Stimulated activated effector memory CD8-positive, alpha-beta T cell treated with anti-CD3 and anti-CD28 coated beads, Interleukin-12 subunit alpha, Interleukin-12 subunit beta, amount 100 ng/mL, for 72 hours (primary cell): ENCODE data around the gene PXDN.
"Not testable (repeated sequence)": the region's sequence is repeated elsewhere in the genome, so short reads cannot be mapped to it uniquely, and the experiment has no call there.

Experiments used
- ATAC-seq: fragments of 150-1000 bp; cut with Tn5 transposase; 2 replicates; pipeline ENCODE4 v1.10.0; 2021
- DNase-seq, 2 donors: peaks; one replicate each; pipeline ENCODE4 v3.0.0; 2021 to 2022; ENCODE audit warnings: low spot score in 2 of 2
- H3K27ac Mint-ChIP-seq: one replicate; pipeline ENCODE4 v1.8.0; 2022; ENCODE audit warnings: mild to moderate bottlenecking, mixed read lengths
- H3K36me3 Mint-ChIP-seq: one replicate; pipeline ENCODE4 v1.8.0; 2022; ENCODE audit warnings: mild to moderate bottlenecking, mixed read lengths
- H3K4me1 Mint-ChIP-seq: one replicate; pipeline ENCODE4 v1.8.0; 2022; ENCODE audit warnings: mixed read lengths
- H3K4me3 Mint-ChIP-seq: one replicate; pipeline ENCODE4 v1.8.0; 2022; ENCODE audit warnings: mild to moderate bottlenecking, mixed read lengths
- H3K9me3 Mint-ChIP-seq: one replicate; pipeline ENCODE4 v1.8.0; 2022; ENCODE audit warnings: mixed read lengths

PXDN gene

DNA sequence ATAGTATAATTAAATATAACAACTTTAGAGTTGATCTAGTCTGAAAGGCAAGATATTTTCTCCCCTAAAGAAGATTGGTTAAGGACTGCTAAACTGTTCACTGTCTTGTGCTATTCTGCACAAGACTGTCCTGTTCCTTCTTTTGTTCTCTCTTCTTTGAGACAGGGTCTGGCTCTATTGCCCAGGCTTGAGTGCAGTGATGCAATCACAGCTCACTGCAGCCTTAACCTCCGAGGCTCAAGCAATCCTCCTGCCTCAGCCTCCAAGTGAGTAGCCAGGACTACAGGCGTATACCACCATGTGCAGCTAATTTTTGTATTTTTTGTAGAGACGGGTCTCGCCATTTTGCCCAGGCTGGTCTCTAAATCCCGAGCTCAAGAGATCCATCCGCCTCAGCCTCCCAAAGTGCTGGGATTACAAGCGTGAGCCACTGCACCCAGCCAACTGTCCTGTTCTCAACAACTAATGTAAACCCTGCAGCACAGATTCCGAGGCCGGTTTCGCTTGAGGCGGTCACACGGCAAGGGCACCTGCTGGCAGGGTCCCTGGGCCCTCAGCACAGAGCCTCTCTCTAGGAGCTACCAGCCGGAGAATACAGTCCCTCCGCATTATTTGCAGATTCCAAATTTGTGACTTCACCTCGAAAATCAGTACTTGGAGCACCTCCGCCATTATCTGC is 16.4 kb downstream of the PXDN start:
- Mint-ChIP-seq H3K4me3 (no peak overlapping the region), H3K27ac (no peak overlapping the region), H3K4me1 (no peaks in the 10 kb centered on the region), H3K9me3 (no peaks in the 10 kb centered on the region), H3K36me3 (no peaks in the 10 kb centered on the region)
- ATAC-seq = no peak
- no peak for DNase-seq

DNA sequence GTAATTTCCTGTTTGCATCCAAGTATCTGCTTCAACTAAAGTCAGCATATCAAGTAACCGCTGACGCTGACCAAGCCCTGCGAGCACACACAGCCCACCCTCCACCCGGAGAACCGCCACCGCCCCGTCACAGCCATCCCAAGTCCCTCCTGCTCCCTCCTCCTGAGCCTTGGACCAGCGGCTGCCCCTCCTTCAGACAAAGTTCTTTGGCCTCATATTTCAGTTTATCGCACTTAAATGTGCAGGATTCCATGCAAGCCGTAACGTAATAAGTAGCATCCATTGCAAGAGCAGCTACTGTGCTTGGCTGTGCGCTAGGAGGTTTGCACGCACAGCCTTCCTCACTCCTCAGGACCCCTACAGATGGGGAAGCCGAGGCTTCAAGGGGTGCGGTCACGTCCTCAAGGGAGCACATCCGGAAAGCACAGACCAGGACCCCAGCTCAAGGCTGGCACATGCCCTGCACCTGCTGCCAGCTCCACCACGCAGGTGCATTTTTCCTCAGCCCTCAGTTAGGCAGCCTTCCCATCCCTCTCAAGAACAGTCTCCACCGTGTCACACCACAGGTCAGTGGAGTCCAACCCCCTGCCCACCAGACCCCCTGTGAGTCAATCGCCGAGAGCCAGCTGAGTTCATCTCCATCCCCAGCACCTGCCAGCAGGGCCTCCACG is 17.1 kb downstream of the PXDN start:
- no peak overlapping the region for H3K4me3 Mint-ChIP-seq
- no peak for ATAC-seq
- no peaks in the 10 kb centered on the region for H3K4me1 Mint-ChIP-seq
- no peak overlapping the region for H3K27ac Mint-ChIP-seq
- no peak for DNase-seq
- H3K36me3 Mint-ChIP-seq = no peaks in the 10 kb centered on the region
- no peaks in the 10 kb centered on the region for H3K9me3 Mint-ChIP-seq

DNA sequence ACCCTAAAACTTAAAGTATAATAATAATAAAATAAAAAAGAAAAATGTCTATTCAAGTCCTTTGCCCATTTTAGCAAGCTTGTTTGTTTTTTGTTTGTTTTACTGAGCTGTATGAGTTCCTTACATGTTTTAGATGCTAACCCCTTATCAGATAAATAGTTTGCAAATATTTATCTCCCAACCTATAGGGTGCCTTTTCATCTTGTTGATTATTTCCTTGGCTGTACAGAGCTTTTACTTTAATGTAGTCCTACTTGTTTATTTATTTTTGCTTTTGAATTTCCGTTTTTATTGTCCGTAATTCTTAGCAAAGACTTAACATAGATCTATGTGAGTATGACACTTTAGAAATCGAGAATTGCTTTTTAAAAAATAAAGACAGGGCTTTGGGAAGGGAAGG is 17.8 kb downstream of the PXDN start:
- H3K4me3 Mint-ChIP-seq = no peak overlapping the region
- no peaks in the 10 kb centered on the region for H3K4me1 Mint-ChIP-seq
- no peaks in the 10 kb centered on the region for H3K9me3 Mint-ChIP-seq
- H3K36me3 Mint-ChIP-seq = no peaks in the 10 kb centered on the region
- no peak for ATAC-seq
- H3K27ac Mint-ChIP-seq = no peak overlapping the region
- DNase-seq = no peak

DNA sequence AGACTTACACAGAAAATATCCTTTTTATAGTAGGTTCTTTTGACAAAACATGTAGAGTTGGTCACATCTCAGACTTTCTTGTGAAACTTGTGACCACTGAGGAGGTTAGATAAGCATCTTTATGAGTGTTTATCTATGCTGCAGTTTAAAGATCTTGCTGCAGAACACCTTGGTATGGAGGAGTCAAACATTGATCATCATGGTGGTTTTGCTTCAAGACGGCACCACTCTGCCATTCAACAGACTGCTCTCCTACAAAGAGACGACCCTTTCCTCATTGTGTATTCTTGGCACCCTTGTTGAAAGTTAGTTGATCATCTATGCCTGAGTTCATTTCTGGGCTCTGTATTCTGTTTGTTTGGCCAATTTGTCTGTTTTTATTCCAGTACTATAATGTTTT is 20.0 kb downstream of the PXDN start:
- not testable (repeated sequence) for H3K36me3 Mint-ChIP-seq, DNase-seq, H3K4me1 Mint-ChIP-seq, H3K9me3 Mint-ChIP-seq, H3K27ac Mint-ChIP-seq, H3K4me3 Mint-ChIP-seq, ATAC-seq

DNA sequence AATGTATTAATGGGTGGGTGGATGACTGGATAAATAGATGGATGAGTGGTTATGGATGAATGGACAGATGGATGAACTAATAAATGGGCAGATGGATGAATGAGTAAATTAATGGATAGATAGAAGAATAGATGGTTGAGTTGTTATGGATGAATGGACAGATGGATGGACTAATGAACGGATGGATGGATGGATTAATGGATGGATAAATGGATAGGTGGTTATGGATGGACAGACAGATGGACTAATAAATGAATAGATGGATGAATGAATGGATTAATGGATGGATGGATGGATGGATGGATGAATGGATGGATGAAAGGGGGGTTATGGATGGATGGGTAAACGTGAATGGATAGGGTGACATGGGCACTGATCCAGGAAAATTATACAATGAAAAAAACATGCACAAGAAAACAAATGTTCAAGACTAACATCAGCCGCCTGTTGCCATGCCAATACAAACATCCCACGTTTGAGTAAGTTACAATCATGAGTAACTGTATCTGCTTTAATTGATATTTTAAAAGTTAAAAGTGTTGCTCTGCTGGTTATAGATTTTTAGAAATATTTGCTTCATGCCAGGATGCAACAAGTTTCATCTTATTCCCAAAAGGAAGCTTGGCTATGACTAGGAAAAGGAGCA is 20.8 kb downstream of the PXDN start:
- Mint-ChIP-seq H3K9me3 (no peaks in the 10 kb centered on the region), H3K4me1 (no peaks in the 10 kb centered on the region), H3K27ac (no peak overlapping the region), H3K4me3 (no peak overlapping the region), H3K36me3 (no peaks in the 10 kb centered on the region)
- no peak for DNase-seq
- no peak for ATAC-seq

DNA sequence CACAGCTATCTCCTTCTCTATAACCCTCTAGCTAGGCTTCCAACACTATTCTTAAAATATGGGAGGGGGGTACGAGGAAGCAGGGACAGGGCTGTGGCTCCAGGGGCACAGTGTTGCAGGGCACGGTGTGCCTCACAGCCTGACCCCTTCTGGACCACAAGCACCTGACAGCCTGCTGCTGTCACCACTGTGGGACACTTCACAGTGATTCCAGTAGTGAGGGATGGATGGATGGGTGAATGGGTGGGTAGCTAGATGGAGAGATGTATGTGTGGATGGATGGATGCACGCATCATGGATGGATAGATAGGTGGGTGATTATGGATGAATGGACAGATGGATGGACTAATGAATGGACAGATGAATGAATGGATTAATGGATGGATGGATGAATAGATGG is 21.6 kb downstream of the PXDN start:
- ATAC-seq (no peak), DNase-seq (no peak)
- no peak overlapping the region for H3K27ac Mint-ChIP-seq
- no peaks in the 10 kb centered on the region for H3K36me3 Mint-ChIP-seq
- H3K9me3 Mint-ChIP-seq = peaks cover 7% of the 10 kb centered on the region
- H3K4me1 Mint-ChIP-seq = no peaks in the 10 kb centered on the region
- no peak overlapping the region for H3K4me3 Mint-ChIP-seq

DNA sequence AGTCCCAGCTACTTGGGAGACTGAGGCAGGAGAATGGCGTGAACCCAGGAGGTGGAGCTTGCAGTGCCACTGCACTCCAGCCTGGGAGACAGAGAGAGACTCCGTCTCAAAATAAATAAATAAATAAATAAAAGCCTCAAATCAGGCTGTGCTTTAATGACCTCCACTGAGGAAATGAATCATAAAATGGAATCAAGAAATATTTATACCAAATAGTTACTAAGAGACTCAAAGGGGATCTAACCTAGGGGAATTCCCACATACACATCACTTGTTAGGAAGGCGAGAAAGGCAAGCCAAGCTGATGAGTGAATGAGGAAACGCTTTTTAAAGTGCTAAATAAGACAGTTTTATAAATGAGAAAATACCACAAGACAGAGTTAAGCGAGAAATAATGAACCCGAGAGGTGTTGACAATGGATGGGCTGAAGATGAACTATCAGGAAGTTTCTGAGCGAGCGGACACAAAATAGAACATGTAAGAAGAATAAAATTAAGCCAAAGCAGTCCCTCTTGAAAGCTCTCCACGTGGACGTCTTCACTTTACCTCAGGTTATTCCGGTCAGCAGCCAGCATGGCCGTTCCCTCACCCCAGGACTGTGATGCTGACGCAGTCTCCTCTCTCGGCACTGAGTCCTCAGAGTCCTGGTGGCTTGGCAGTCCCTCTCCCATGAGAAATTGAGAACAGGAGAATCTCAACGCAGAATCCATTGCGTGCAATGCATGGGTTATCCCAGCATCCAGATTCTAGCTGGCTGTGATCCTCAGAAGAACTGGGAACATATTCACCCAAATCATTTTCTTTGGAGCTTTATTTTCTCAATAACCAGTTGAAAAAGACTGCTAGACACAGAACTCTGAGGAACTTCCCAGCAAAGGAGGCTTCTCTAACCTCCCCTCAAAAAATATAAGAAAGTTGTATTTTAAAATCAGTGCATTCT is 22.3 kb downstream of the PXDN start:
- H3K36me3 Mint-ChIP-seq = no peaks in the 10 kb centered on the region
- H3K4me3 Mint-ChIP-seq = no peak overlapping the region
- no peak overlapping the region for H3K27ac Mint-ChIP-seq
- peaks cover 7% of the 10 kb centered on the region for H3K9me3 Mint-ChIP-seq
- no peak for ATAC-seq
- no peaks in the 10 kb centered on the region for H3K4me1 Mint-ChIP-seq
- DNase-seq = no peak

DNA sequence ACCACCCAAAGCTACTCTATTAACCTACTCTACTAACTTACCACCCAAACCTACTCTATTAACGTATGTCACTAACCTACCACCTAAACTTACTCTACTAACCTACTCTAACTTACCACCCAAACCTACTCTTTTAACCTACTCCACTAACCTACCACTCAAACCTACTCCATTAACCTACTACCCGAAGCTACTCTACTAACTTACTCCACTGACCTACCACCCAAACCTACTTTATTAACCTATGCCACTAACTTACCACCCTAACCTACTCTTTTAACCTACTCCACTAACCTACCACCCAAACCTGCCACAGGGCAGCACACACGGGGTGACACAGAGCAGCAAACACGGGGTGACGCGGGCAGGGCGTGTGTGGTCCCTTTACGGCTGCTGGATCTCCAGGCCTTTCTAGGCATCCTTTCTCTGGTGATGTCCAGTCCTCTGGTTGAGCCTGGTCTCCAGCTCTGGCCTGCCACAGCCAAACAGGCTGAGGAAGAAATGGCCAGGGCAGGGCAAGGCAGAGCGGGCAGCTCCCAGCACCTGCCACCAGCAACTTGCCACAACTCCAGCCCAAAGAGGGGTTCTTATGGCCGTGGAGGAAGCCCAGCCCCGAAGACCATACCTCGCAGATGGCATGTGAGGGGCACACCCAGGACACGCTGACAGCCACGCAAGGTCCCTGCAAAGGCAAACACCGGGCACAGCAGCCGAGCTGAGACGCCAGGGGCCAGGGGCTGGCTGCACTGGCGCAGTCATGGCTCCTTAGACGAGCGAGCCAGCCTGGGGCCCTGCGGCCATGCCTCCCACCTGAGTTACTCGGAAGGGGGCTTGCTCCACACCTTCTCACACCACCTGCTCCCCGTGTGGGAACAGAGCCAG is 25.7 kb downstream of the PXDN start:
- Mint-ChIP-seq H3K9me3 (peaks cover 7% of the 10 kb centered on the region), H3K4me1 (no peaks in the 10 kb centered on the region), H3K4me3 (no peak overlapping the region), H3K27ac (no peak overlapping the region), H3K36me3 (no peaks in the 10 kb centered on the region)
- DNase-seq = no peak
- no peak for ATAC-seq

DNA sequence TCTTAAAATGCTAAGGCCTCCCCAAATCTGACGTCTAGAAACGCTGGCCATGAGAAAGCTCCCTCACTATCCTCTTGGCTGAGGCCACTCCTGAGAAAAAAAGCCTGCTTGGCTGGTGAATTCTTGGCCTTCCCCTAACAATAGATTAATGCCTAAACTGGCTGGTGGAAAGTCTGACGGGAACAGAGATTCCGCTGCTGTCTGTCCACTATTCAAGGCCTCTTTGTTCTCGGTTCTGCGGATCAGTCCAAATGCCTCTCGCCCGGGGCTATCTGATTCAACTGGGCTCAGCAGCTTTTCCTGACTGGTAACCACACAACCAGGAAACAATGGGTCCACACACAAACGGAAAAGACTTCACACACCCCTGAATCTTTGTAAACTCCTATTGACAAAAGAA is 27.2 kb downstream of the PXDN start:
- Mint-ChIP-seq H3K4me3 (no peak overlapping the region), H3K27ac (no peak overlapping the region), H3K4me1 (no peaks in the 10 kb centered on the region), H3K36me3 (no peaks in the 10 kb centered on the region), H3K9me3 (peaks cover 7% of the 10 kb centered on the region)
- ATAC-seq (no peak), DNase-seq (no peak)

DNA sequence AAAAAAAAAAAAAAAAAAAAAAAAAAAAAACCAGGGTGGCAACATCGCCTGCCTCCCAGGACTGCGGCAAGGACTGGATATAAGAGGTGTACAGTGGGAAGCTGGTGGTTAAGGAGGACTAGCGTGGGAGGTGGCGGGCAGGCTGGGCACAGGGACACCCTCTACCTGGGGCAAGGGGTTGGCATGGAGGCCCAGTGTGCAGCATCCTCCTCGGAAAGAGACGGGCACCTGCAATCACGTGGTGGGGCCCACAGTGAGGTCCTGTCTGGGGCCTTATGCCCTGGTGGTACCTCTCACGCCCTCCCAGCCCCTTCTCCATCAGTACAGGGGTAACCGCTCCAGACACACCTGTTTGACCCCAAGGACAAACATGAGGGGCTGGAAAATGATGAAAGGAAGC is 27.9 kb downstream of the PXDN start:
- Mint-ChIP-seq H3K27ac (no peak overlapping the region), H3K36me3 (no peaks in the 10 kb centered on the region), H3K9me3 (peaks cover 7% of the 10 kb centered on the region), H3K4me3 (no peak overlapping the region), H3K4me1 (no peaks in the 10 kb centered on the region)
- DNase-seq = no peak
- ATAC-seq = peak; percentile 9

DNA sequence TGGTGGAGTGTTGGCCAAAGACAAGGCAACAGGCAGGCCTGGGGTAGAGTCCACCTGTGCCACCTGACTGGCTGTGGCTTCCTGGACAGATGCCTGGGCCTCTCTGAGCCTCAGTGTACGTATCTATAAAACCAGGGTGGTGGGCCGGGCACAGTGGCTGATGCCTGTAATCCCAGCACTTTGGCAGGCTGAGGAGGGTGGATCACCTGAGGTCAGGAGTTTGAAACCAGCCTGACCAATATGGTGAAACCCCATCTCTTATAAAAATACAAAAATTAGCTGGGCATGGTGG is 28.4 kb downstream of the PXDN start:
- not testable (repeated sequence) for H3K4me3 Mint-ChIP-seq, H3K36me3 Mint-ChIP-seq, H3K9me3 Mint-ChIP-seq, ATAC-seq, DNase-seq, H3K4me1 Mint-ChIP-seq, H3K27ac Mint-ChIP-seq

DNA sequence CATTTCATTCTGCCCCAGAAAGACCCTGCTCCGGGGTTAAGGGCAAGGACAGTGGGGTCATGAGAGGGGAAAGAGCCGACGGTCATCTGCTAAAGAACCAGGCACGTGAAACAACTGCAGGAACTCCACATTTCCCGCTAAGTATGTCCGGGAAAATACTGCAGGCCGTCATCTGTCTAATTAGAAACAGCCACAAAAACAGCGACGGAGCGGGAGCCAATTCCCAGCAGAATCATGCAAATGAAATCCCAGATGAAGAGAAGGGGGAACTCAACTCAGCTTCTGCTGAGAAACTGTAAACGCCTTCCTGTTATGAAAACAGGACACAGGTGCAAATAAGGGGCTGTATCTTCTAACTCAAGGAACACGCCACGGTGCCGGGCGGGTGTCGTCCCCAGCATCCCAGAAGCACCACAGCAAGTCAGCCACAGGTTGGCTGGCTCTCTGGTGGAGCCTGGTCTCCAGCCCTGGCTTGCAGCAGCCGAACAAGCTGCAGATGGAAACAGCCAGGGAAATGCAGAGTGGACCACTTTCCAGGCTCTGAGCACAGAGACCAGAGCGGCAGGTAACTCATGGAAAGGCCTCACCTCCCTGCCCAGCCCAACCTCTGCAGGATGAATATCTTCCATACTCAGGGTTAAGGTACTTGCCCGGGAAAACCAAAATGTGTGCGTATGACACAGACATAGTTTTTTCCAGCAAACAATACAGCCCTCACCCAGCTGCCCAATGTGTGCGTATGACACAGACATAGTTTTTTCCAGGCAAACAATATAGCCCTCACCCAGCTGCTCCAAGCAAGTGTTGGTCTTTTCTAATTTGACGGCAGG is 28.9 kb downstream of the PXDN start:
- ATAC-seq (no peak), DNase-seq (no peak)
- no peaks in the 10 kb centered on the region for H3K36me3 Mint-ChIP-seq
- peaks cover 7% of the 10 kb centered on the region for H3K9me3 Mint-ChIP-seq
- no peak overlapping the region for H3K27ac Mint-ChIP-seq
- no peaks in the 10 kb centered on the region for H3K4me1 Mint-ChIP-seq
- no peak overlapping the region for H3K4me3 Mint-ChIP-seq

DNA sequence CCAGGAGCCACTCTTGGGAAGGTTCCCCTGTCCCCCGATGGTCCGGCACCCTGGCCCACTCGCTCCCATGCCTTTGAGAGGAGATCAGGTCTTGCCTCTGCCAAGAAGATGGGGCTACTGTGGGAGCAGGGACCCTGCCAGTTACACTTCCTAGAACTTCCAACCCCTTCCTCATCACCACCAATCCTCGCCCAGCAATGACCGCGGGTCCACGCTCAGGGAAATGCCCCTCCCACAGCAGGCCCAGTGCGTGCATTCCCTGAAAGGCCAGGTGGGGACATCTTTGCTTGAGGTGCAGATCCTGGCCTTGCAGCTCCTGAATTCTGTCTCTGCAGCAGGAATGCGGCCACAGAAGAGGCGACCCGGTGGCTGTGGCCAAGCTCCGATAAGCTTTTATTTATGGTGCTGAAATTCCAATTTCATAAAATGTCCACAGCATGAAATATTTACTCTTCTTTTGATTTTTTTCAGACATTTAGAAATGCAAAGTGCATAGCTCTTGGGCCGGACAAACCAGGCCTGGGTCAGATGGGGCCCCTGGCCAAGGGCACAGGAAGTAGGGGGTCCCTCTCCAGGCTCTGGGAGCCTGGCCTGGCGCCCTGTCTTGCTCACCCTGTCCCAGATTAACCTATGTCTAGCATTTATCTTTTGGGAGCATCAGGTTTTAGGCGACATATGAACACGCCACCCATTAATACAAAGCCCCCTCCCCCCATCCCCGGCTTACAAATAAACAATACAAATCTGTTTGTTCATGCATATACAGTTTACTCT is 29.8 kb downstream of the PXDN start:
- H3K9me3 Mint-ChIP-seq = peaks cover 7% of the 10 kb centered on the region
- no peak overlapping the region for H3K4me3 Mint-ChIP-seq
- no peak overlapping the region for H3K27ac Mint-ChIP-seq
- H3K36me3 Mint-ChIP-seq = no peaks in the 10 kb centered on the region
- H3K4me1 Mint-ChIP-seq = no peaks in the 10 kb centered on the region
- DNase-seq = no peak
- ATAC-seq = no peak
